ENCODE measurements around the gene NES. TPM values are rescaled to one million over a fixed set of nuclear protein-coding genes. Genes with fewer than 3 reads are reported as not detected.

The NES gene
- total and polyA plus RNA-seq, 2 donors: 3.3 to 3.7 TPM

- peaks cover 0 to 10% of the 10 kb centered on the region in 2 donors for H3K4me1 ChIP-seq (ENCODE audit: control insufficient read depth in 2 of 2, insufficient read depth in 2 of 2, low read length in 2 of 2)
- 93% methylated on average over 17 of the region's 17 CpGs for WGBS
- H3K4me3 ChIP-seq (ENCODE audit: low read length in 2 of 2): no peak overlapping the region
- H3K9me3 ChIP-seq (ENCODE audit: control insufficient read depth in 2 of 2, insufficient read depth in 1 of 2, low read length in 1 of 2): no peaks in the 10 kb centered on the region
- peaks cover 2 to 79% of the 10 kb centered on the region in 2 donors for H3K27me3 ChIP-seq (ENCODE audit: control insufficient read depth in 2 of 2, insufficient read depth in 1 of 2, low read length in 1 of 2)
- H3K27ac ChIP-seq (ENCODE audit: low read depth in 1 of 2, low read length in 1 of 2): no peak overlapping the region
- H3K36me3 ChIP-seq (ENCODE audit: control insufficient read depth in 2 of 2, insufficient read depth in 2 of 2, low read length in 1 of 2): no peaks in the 10 kb centered on the region
- no peak for DNase-seq (ENCODE audit: low read depth in 6 of 9, low spot score in 9 of 9)
Measured at GRCh38 chr1:156668801-156669637, 8.2 kb downstream of the NES start.

- no peak overlapping the region for H3K4me3 ChIP-seq (ENCODE audit: low read length in 2 of 2)
- no peaks in the 10 kb centered on the region for H3K9me3 ChIP-seq (ENCODE audit: control insufficient read depth in 2 of 2, insufficient read depth in 1 of 2, low read length in 1 of 2)
- no peak for DNase-seq (ENCODE audit: low read depth in 6 of 9, low spot score in 9 of 9)
- no peaks in the 10 kb centered on the region for H3K36me3 ChIP-seq (ENCODE audit: control insufficient read depth in 2 of 2, insufficient read depth in 2 of 2, low read length in 1 of 2)
- H3K27me3 ChIP-seq (ENCODE audit: control insufficient read depth in 2 of 2, insufficient read depth in 1 of 2, low read length in 1 of 2): peaks cover 2 to 73% of the 10 kb centered on the region in 2 donors
- peak overlapping the region in 1 of 2 donors; percentile 18 for H3K27ac ChIP-seq (ENCODE audit: low read depth in 1 of 2, low read length in 1 of 2)
- 96% methylated on average over 9 of the region's 9 CpGs for WGBS
- peaks cover 0 to 16% of the 10 kb centered on the region in 2 donors for H3K4me1 ChIP-seq (ENCODE audit: control insufficient read depth in 2 of 2, insufficient read depth in 2 of 2, low read length in 2 of 2)
Measured at GRCh38 chr1:156667968-156668709, 9.1 kb downstream of the NES start.

GRCh38 chr1:156667610-156667967 is 9.6 kb downstream of the NES start:
- 89% methylated on average over 5 of the region's 5 CpGs for WGBS
- DNase-seq (ENCODE audit: low read depth in 6 of 9, low spot score in 9 of 9): no peak
- Histone ChIP-seq H3K27me3 (ENCODE audit: control insufficient read depth in 2 of 2, insufficient read depth in 1 of 2, low read length in 1 of 2) (peaks cover 2 to 68% of the 10 kb centered on the region in 2 donors), H3K4me1 (ENCODE audit: control insufficient read depth in 2 of 2, insufficient read depth in 2 of 2, low read length in 2 of 2) (peaks cover 0 to 21% of the 10 kb centered on the region in 2 donors), H3K4me3 (ENCODE audit: low read length in 2 of 2) (no peak overlapping the region), H3K27ac (ENCODE audit: low read depth in 1 of 2, low read length in 1 of 2) (no peak overlapping the region), H3K36me3 (ENCODE audit: control insufficient read depth in 2 of 2, insufficient read depth in 2 of 2, low read length in 1 of 2) (no peaks in the 10 kb centered on the region), H3K9me3 (ENCODE audit: control insufficient read depth in 2 of 2, insufficient read depth in 1 of 2, low read length in 1 of 2) (no peaks in the 10 kb centered on the region)

- WGBS: 95% methylated on average over 9 of the region's 9 CpGs
Measured at GRCh38 chr1:156666862-156667609, 10.2 kb downstream of the NES start.

GRCh38 chr1:156665539-156665938 is 11.7 kb downstream of the NES start:
- Histone ChIP-seq H3K27ac (ENCODE audit: low read depth in 1 of 2, low read length in 1 of 2) (no peak overlapping the region), H3K36me3 (ENCODE audit: control insufficient read depth in 2 of 2, insufficient read depth in 2 of 2, low read length in 1 of 2) (no peaks in the 10 kb centered on the region), H3K4me1 (ENCODE audit: control insufficient read depth in 2 of 2, insufficient read depth in 2 of 2, low read length in 2 of 2) (peaks cover 3 to 42% of the 10 kb centered on the region in 2 donors), H3K9me3 (ENCODE audit: control insufficient read depth in 2 of 2, insufficient read depth in 1 of 2, low read length in 1 of 2) (no peaks in the 10 kb centered on the region), H3K4me3 (ENCODE audit: low read length in 2 of 2) (no peak overlapping the region), H3K27me3 (ENCODE audit: control insufficient read depth in 2 of 2, insufficient read depth in 1 of 2, low read length in 1 of 2) (peaks cover 0 to 54% of the 10 kb centered on the region in 2 donors)
- DNase-seq (ENCODE audit: low read depth in 6 of 9, low spot score in 9 of 9): no peak
- 93% methylated on average over 3 of the region's 3 CpGs for WGBS

More at GRCh38 chr1:156666862-156667609, 10.2 kb downstream of the NES start:
- Histone ChIP-seq H3K36me3 (ENCODE audit: control insufficient read depth in 2 of 2, insufficient read depth in 2 of 2, low read length in 1 of 2) (no peaks in the 10 kb centered on the region), H3K27ac (ENCODE audit: low read depth in 1 of 2, low read length in 1 of 2) (no peak overlapping the region), H3K27me3 (ENCODE audit: control insufficient read depth in 2 of 2, insufficient read depth in 1 of 2, low read length in 1 of 2) (peaks cover 2 to 66% of the 10 kb centered on the region in 2 donors), H3K4me1 (ENCODE audit: control insufficient read depth in 2 of 2, insufficient read depth in 2 of 2, low read length in 2 of 2) (peaks cover 0 to 27% of the 10 kb centered on the region in 2 donors), H3K4me3 (ENCODE audit: low read length in 2 of 2) (no peak overlapping the region), H3K9me3 (ENCODE audit: control insufficient read depth in 2 of 2, insufficient read depth in 1 of 2, low read length in 1 of 2) (no peaks in the 10 kb centered on the region)
- DNase-seq (ENCODE audit: low read depth in 6 of 9, low spot score in 9 of 9): no peak

GRCh38 chr1:156664767-156665411 is 12.3 kb downstream of the NES start:
- peaks cover 3 to 47% of the 10 kb centered on the region in 2 donors for H3K4me1 ChIP-seq (ENCODE audit: control insufficient read depth in 2 of 2, insufficient read depth in 2 of 2, low read length in 2 of 2)
- H3K4me3 ChIP-seq (ENCODE audit: low read length in 2 of 2): no peak overlapping the region
- H3K36me3 ChIP-seq (ENCODE audit: control insufficient read depth in 2 of 2, insufficient read depth in 2 of 2, low read length in 1 of 2): no peaks in the 10 kb centered on the region
- WGBS: 39% methylated on average over 16 of the region's 16 CpGs
- no peak for DNase-seq (ENCODE audit: low read depth in 6 of 9, low spot score in 9 of 9)
- peaks cover 0 to 49% of the 10 kb centered on the region in 2 donors for H3K27me3 ChIP-seq (ENCODE audit: control insufficient read depth in 2 of 2, insufficient read depth in 1 of 2, low read length in 1 of 2)
- no peaks in the 10 kb centered on the region for H3K9me3 ChIP-seq (ENCODE audit: control insufficient read depth in 2 of 2, insufficient read depth in 1 of 2, low read length in 1 of 2)
- no peak overlapping the region for H3K27ac ChIP-seq (ENCODE audit: low read depth in 1 of 2, low read length in 1 of 2)

- no peaks in the 10 kb centered on the region for H3K9me3 ChIP-seq (ENCODE audit: control insufficient read depth in 2 of 2, insufficient read depth in 1 of 2, low read length in 1 of 2)
- H3K27me3 ChIP-seq (ENCODE audit: control insufficient read depth in 2 of 2, insufficient read depth in 1 of 2, low read length in 1 of 2): peaks cover 0 to 49% of the 10 kb centered on the region in 2 donors
- no peak overlapping the region for H3K4me3 ChIP-seq (ENCODE audit: low read length in 2 of 2)
- H3K36me3 ChIP-seq (ENCODE audit: control insufficient read depth in 2 of 2, insufficient read depth in 2 of 2, low read length in 1 of 2): no peaks in the 10 kb centered on the region
- no peak overlapping the region for H3K27ac ChIP-seq (ENCODE audit: low read depth in 1 of 2, low read length in 1 of 2)
- WGBS: 80% methylated on average over 5 of the region's 5 CpGs
- no peak for DNase-seq (ENCODE audit: low read depth in 6 of 9, low spot score in 9 of 9)
- H3K4me1 ChIP-seq (ENCODE audit: control insufficient read depth in 2 of 2, insufficient read depth in 2 of 2, low read length in 2 of 2): peaks cover 3 to 53% of the 10 kb centered on the region in 2 donors
Measured at GRCh38 chr1:156664046-156664766, 13.0 kb downstream of the NES start.

GRCh38 chr1:156663178-156663577 is 14.0 kb downstream of the NES start:
- H3K27ac ChIP-seq (ENCODE audit: low read depth in 1 of 2, low read length in 1 of 2): no peak overlapping the region
- no peaks in the 10 kb centered on the region for H3K36me3 ChIP-seq (ENCODE audit: control insufficient read depth in 2 of 2, insufficient read depth in 2 of 2, low read length in 1 of 2)
- no peaks in the 10 kb centered on the region for H3K9me3 ChIP-seq (ENCODE audit: control insufficient read depth in 2 of 2, insufficient read depth in 1 of 2, low read length in 1 of 2)
- DNase-seq (ENCODE audit: low read depth in 6 of 9, low spot score in 9 of 9): peak in 4 of 9 donors; percentile 47 to 65 (median 49)
- peaks cover 0 to 54% of the 10 kb centered on the region in 2 donors for H3K27me3 ChIP-seq (ENCODE audit: control insufficient read depth in 2 of 2, insufficient read depth in 1 of 2, low read length in 1 of 2)
- H3K4me1 ChIP-seq (ENCODE audit: control insufficient read depth in 2 of 2, insufficient read depth in 2 of 2, low read length in 2 of 2): peaks cover 3 to 53% of the 10 kb centered on the region in 2 donors
- H3K4me3 ChIP-seq (ENCODE audit: low read length in 2 of 2): no peak overlapping the region
- 12% methylated on average over 5 of the region's 5 CpGs for WGBS
